ENCODE measurements around the gene C16orf87. TPM values are rescaled to one million over a fixed set of nuclear protein-coding genes. Genes with fewer than 3 reads are reported as not detected.

Gene C16orf87
- total RNA-seq, 2 donors from 2014 or later, result 3.1 to 11.5 TPM

DNA sequence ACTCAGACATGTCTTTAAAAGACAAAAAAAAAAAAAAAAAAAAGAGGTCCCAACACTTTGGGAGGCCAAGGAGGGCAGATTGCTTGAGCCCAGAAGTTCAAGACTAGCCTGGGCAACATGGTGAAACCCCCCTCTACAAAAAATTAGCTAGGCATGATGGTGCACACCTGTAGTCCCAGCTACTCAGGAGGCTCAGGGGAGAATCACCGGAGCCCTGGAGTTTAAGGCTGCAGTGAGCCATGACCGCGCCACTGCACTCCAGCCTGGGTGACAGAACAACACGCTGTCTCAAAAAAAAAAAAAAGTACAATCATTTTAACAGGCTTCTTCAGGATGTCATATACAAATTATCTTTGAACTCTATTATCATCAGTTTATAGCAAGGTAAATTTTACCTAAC, 22.0 kb downstream of the C16orf87 start:
- ATAC-seq (no peak), DNase-seq (no peak)
- Histone ChIP-seq H3K9me3 (no peaks in the 10 kb centered on the region), H3K4me1 (peaks cover 21% of the 10 kb centered on the region), H3K27me3 (no peaks in the 10 kb centered on the region), H3K36me3 (replicated peaks in 1 of 2; ENCODE audit: insufficient read depth in 1 of 2, low read depth in 2 of 2) (no peaks in the 10 kb centered on the region), H3K4me3 (no peak overlapping the region), H3K27ac (no peak overlapping the region)
- no peak for TF ChIP-seq POLR2A (IDR thresholded peaks at IDR 0.05)
- TF ChIP-seq, protein P1, sequence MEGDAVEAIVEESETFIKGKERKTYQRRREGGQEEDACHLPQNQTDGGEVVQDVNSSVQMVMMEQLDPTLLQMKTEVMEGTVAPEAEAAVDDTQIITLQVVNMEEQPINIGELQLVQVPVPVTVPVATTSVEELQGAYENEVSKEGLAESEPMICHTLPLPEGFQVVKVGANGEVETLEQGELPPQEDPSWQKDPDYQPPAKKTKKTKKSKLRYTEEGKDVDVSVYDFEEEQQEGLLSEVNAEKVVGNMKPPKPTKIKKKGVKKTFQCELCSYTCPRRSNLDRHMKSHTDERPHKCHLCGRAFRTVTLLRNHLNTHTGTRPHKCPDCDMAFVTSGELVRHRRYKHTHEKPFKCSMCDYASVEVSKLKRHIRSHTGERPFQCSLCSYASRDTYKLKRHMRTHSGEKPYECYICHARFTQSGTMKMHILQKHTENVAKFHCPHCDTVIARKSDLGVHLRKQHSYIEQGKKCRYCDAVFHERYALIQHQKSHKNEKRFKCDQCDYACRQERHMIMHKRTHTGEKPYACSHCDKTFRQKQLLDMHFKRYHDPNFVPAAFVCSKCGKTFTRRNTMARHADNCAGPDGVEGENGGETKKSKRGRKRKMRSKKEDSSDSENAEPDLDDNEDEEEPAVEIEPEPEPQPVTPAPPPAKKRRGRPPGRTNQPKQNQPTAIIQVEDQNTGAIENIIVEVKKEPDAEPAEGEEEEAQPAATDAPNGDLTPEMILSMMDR (IDR thresholded peaks at IDR 0.05), result no peak
- 94 to 95% methylated on average over 4 of the region's 4 CpGs for WGBS, 2 donors
- intact Hi-C loops (cut with DNase I), result no loop called here

- WGBS, 2 donors, result 91 to 100% methylated on average over 1 of the region's 1 CpG
- Histone ChIP-seq H3K36me3 (replicated peaks in 1 of 2; ENCODE audit: insufficient read depth in 1 of 2, low read depth in 2 of 2) (no peaks in the 10 kb centered on the region), H3K9me3 (no peaks in the 10 kb centered on the region), H3K4me3 (no peak overlapping the region), H3K4me1 (peaks cover 21% of the 10 kb centered on the region), H3K27me3 (no peaks in the 10 kb centered on the region), H3K27ac (no peak overlapping the region)
- intact Hi-C loops (cut with DNase I), result no loop called here
- DNase-seq, result no peak
- no peak for TF ChIP-seq POLR2A (IDR thresholded peaks at IDR 0.05)
- TF ChIP-seq, protein P1 (IDR thresholded peaks at IDR 0.05), result no peak
- no peak for ATAC-seq
Measured at GRCh38 chr16:46807336-46807735, 23.6 kb downstream of the C16orf87 start.

GRCh38 chr16:46803373-46803772, 27.6 kb downstream of the C16orf87 start:
- Histone ChIP-seq H3K27me3 (no peaks in the 10 kb centered on the region), H3K27ac (no peak overlapping the region), H3K4me1 (no peaks in the 10 kb centered on the region), H3K9me3 (no peaks in the 10 kb centered on the region), H3K36me3 (replicated peaks in 1 of 2; ENCODE audit: insufficient read depth in 1 of 2, low read depth in 2 of 2) (no peaks in the 10 kb centered on the region), H3K4me3 (no peak overlapping the region)
- DNase-seq, result no peak
- TF ChIP-seq, protein P1 (IDR thresholded peaks at IDR 0.05), result no peak
- no peak for TF ChIP-seq POLR2A (IDR thresholded peaks at IDR 0.05)
- intact Hi-C loops (cut with DNase I), result no loop called here
- no peak for ATAC-seq
- 69 to 83% methylated on average over 3 of the region's 3 CpGs for WGBS, 2 donors

DNA sequence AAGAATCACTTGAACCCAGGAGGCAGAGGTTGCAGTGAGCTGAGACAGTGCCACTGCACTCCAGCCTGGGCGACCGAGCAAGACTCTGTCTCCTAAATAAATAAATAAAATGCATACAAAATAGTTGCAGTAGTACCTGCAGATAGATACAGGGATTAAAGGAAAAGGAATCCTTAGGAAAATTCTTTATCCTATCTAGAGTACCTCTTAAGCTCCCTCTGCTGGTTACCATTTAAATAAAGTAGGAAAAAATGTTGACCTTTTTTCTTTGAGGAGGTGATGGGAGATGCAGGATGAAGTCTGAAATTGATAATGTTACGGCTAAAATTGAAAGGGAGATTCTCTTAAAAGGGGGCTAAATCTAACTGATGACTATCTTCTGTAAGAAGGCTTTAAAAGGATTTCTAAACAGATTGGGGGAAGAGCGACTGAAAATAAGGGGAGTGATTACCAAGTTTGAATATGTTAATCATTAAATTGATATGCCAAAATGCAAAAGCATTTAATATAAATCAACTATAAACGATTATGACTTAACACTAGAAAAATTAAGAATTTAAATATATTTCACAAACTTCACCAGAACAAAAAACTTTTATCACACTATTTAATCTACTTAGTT, 29.4 kb downstream of the C16orf87 start:
- no peak for ATAC-seq

More for the DNA sequence above, 29.4 kb downstream of the C16orf87 start:
- Histone ChIP-seq H3K4me3 (no peak overlapping the region), H3K27me3 (no peaks in the 10 kb centered on the region), H3K4me1 (no peaks in the 10 kb centered on the region), H3K36me3 (replicated peaks in 1 of 2; ENCODE audit: insufficient read depth in 1 of 2, low read depth in 2 of 2) (no peaks in the 10 kb centered on the region), H3K27ac (no peak overlapping the region), H3K9me3 (no peaks in the 10 kb centered on the region)
- TF ChIP-seq POLR2A (IDR thresholded peaks at IDR 0.05), result no peak
- TF ChIP-seq, protein P1 (IDR thresholded peaks at IDR 0.05), result peak in 5 of 7 experiments; percentile 28 to 48 (median 44)
- intact Hi-C loops (cut with DNase I), result no loop called here
- no peak for DNase-seq
- 52 to 56% methylated on average over 5 of the region's 5 CpGs for WGBS, 2 donors

Measured in body of pancreas (tissue), 4 donors.